Stimulated activated CD4-positive, alpha-beta T cell treated with anti-CD3 and anti-CD28 coated beads, Interleukin-12 subunit alpha, Interleukin-12 subunit beta, amount 100 ng/mL, for 4 hours (primary cell): ENCODE results near the gene RGMB.
"Not testable (repeated sequence)": the region's sequence is repeated elsewhere in the genome, so short reads cannot be mapped to it uniquely, and the experiment has no call there.

Experiments
- DNase-seq: peaks from one replicate; pipeline ENCODE4 v3.0.0-alpha.2; 2020

The RGMB gene

GRCh38 chr5:98773464-98774191, at the start of gene RGMB:
Gene RGMB (plus strand): TSS chr5:98773663. CDS start chr5:98774071, 408 bp downstream.
- peak; percentile 86 for DNase-seq

- no peak for DNase-seq
These were observed 47.2 kb upstream of the RGMB start for GRCh38 chr5:98726258-98726657.

- DNase-seq: no peak
These were observed 45.8 kb upstream of the RGMB start for GRCh38 chr5:98727686-98728085.

DNA sequence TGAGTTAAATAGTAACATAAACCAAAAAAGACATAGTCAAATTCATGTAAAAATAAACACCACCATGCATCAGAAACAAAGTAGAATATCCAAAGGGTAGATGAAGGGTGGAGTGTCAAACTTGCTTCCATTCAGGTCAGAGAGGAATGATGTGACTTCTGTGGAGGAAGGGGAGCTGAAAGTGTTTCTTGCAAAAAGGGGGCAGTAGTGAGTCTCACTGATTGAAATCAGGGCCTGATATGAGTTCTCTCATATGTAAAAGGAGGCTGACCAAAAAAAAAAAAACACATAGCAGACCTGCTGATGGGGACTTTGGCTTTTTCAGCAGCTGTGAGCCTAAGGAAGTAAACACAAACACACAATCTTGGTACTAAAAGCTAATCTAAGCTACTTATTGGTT, 38.8 kb upstream of the RGMB start:
- no peak for DNase-seq

DNA sequence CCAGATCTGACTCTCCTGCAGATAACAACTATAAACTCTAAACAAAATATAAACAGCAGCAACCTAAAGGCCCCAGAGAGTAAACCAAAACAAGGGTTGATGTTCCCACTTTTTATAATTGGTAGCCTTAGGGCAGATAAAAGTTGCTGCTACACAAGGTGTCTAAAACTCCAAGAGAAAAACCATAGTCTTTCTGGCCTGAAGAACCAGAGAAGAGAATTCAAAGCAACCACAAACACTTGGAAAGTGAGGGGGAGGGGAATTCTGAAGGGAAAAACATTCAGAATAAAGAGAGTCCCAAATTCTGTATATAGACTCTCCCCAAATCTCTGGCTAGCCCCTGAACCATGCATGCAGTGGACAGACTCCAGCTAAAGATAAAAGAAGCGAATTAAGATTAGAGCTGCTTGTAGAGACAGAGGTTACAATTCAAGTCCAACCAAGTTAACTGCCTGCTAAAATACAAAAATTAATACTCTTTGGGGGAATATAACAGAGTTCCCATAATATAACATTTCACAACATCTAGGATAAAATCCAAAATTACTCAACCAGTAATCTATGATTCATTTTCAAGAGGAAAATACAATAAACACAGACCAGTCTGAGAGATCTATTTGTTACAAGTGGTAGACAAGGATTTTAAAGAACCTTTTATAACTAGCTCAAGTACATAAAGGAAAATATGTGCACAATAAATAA, 37.5 kb upstream of the RGMB start:
- no peak for DNase-seq

DNA sequence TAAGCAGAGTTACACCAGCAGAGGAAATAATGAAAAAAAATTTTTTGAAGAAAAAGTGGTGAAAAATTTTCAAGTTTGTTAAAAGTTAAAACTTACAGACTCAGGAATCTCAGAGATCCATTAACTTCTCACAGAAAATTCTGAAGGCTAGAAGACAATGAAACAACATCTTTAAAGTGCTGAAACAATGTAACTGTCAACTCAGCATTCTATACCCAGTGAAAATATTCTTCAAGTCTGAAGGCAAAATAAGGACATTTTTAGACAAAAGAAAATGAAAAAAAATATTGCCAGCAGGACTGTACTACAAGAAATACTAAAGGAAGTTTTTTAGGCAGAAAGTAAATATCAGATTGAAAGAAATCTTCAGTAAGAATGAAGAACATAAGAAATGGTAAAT, 36.7 kb upstream of the RGMB start:
- no peak for DNase-seq

GRCh38 chr5:98737441-98737840, 36.0 kb upstream of the RGMB start:
- not testable (repeated sequence) for DNase-seq

DNA sequence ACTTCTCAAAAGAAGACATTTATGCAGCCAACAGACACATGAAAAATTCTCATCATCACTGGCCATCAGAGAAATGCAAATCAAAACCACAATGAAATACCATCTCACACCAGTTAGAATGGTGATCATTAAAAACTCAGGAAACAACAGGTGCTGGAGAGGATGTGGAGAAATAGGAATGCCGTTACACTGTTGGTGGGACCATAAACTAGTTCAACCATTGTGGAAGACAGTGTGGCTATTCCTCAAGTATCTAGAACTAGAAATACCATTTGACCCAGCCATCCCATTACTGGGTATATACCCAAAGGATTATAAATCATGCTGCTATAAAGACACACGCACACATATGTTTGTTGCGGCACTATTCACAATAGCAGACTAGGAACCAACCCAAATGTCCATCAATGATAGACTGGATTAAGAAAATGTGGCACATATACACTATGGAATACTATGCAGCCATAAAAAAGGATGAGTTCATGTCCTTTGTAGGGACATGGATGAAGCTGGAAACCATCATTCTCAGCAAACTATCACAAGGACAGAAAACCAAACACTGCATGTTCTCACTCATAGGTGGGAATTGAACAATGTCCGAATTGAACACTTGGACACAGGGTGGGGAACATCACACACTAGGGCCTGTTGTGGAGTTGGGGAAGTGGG, 34.8 kb upstream of the RGMB start:
- DNase-seq: not testable (repeated sequence)

GRCh38 chr5:98741926-98742325, 31.5 kb upstream of the RGMB start:
- no peak for DNase-seq

GRCh38 chr5:98742396-98743073, 30.9 kb upstream of the RGMB start:
- no peak for DNase-seq

- not testable (repeated sequence) for DNase-seq
These were observed 25.2 kb upstream of the RGMB start for GRCh38 chr5:98748259-98748658.

DNA sequence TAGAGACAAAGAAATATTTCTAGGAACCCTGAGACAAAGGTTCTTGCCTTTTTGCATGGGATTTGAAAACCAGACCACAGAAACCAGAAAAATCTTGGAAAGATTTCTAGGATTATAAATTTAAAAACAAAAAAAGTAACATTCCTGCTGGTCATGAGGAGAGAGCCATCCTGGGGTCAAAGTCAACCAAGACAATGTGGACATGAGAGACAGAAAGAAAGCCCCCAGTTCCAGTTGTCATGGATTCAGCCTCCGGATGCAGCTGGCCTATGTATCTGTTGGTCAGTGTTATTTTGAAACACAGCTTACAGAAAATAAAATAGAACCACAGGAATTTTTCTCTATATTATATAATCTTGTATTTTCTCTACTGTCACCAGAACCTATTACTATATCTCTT, 24.4 kb upstream of the RGMB start:
- DNase-seq: no peak

DNA sequence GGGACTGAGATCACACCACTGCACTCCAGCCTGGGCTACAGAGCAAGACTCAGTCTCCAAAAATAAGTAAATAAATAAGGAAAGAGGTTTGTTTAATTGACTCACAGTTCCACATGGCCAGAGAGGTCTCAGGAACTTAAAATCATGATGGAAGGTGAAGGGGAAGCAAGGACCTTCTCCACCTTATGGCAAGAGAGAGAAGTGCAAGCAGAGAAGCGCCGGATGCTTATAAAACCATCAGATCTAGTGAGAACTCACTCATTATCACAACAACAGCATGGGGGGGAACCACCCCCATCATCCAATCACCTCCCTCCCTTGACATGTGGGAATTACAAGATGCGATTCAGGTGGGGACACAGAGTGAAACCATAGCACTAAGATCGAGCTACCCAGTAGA, 22.8 kb upstream of the RGMB start:
- no peak for DNase-seq

- DNase-seq: not testable (repeated sequence)
These were observed 21.1 kb upstream of the RGMB start for GRCh38 chr5:98752331-98752730.

DNA sequence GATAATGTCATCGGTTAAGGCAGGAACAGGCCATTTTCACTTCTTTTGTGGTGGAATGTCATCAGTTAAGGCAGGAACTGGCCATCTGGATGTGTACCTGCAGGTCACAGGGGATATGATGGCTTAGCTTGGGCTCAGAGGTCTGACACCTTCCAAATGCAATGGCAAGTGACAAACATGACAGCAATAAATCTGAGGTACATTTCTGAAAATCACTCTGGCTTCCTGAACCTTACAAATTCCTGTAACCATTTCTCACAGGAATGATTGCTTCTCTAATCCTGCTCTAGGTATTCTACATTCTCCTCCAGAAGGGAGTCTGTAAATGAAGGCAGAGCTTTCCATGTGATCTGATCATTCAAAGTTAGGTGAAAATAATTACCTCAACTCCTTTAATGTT, 20.7 kb upstream of the RGMB start:
- not testable (repeated sequence) for DNase-seq

- no peak for DNase-seq
These were observed 20.0 kb upstream of the RGMB start for GRCh38 chr5:98753507-98753906.

- DNase-seq: no peak
These were observed 18.1 kb upstream of the RGMB start for GRCh38 chr5:98755406-98755805.

GRCh38 chr5:98757978-98758377, 15.5 kb upstream of the RGMB start:
- no peak for DNase-seq

DNA sequence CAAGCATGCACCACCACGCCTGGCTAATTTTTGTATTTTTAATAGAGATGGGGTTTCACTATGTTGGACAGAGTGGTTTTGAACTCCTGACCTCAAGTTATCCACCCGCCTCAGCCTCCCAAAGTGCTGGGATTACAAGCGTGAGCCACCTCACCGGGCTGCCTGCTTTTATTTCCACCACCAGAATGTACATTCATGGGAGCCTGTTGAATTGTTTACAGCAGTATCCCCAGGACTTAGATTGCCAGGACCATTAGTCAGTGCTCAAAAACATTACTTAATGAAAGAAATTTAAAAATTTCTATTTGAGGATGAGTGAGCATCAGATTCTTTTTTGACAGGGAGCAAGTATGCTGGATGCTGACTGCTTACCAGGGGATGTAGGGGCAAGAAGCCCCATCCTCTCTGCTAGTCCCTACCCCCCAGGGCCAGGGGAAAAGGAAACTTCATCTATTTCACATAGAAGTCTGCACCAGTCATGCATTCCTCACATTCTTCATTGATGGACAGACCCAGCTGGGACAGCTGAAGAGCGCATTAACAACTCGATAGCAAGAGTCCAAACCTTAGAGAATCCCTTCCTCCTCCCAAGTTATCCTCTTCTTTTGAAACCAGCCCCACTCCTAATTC, 10.3 kb upstream of the RGMB start:
- no peak for DNase-seq

GRCh38 chr5:98765815-98766214, 7.6 kb upstream of the RGMB start:
- DNase-seq: no peak

DNA sequence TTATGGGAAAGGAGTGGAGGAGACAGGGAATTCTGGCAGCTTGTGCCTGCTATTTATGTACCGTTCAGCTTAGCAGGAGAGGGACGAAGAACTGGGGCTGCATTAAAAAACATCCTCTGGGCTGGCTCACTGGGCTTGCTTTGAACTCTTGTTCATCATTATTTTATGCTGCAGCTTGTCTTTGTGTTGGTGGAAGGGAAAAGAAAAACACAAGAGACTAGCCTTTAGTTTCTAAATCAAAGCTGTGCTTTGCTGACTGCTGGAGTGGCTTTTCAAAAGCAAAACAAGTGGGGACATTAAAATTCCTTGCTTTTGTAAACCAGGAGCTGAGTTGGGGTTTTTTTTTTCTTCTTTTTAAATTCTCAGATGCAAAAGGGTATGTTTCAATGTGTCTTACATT, 5.9 kb upstream of the RGMB start:
- DNase-seq: no peak

GRCh38 chr5:98768160-98768959, 5.1 kb upstream of the RGMB start:
- peak; percentile 14 for DNase-seq
